PC-3 (cell line): Measurements from ENCODE around the gene RPL13A. TPM values are rescaled to one million over a fixed set of nuclear protein-coding genes. Genes with fewer than 3 reads are reported as not detected.

Experiments used
- ATAC-seq: fragments of 200-7000 bp; cut with Tn5 transposase; 2 replicates; pipeline ENCODE4 v1.9.1; 2020; ENCODE audit warnings: mild to moderate bottlenecking, moderate library complexity
- BruUV-seq: library from RNA; stranded (reverse); fragments of 400-500 nt; replicated peaks from 2 replicates; lab custom pipeline; 2021; lab: Mats Ljungman, UMichigan
- CTCF ChIA-PET: fragments of 300-600 bp; sonication (Branson Sonifier 250); formaldehyde crosslinking; loops from one replicate; lab custom pipeline; 2022; ENCODE audit warnings: antibody characterized with exemption; lab: Charles Lee
- POLR2A ChIA-PET: fragments of 300-600 bp; sonication (Branson Sonifier 250); formaldehyde crosslinking; loops from one replicate; lab custom pipeline; 2022; ENCODE audit warnings: antibody characterized with exemption; ENCODE audit not compliant: unreplicated experiment; lab: Charles Lee
- DNase-seq: peaks from one replicate; pipeline ENCODE4 v3.0.0-alpha.2; 2015
- H2AFZ ChIP-seq: fragments of 300-600 bp; sonication (generic); 2 replicates; pipeline ENCODE4 v1.6.0; 2016; ENCODE audit warnings: antibody characterized with exemption, low read length
- H3F3A ChIP-seq: fragments of 300-600 bp; sonication (generic); one replicate; pipeline ENCODE4 v1.6.0; 2017; ENCODE audit warnings: antibody characterized with exemption, low read length, control low read depth, mild to moderate bottlenecking; ENCODE audit not compliant: unreplicated experiment
- H3K27ac ChIP-seq: fragments of 300-600 bp; sonication (generic); 2 replicates; pipeline ENCODE4 v1.5.1; 2016; ENCODE audit warnings: mild to moderate bottlenecking, low read length
- H3K27me3 ChIP-seq: fragments of 300-600 bp; sonication (generic); 2 replicates; pipeline ENCODE4 v1.6.1; 2016; ENCODE audit warnings: low read length, mixed read lengths
- H3K36me3 ChIP-seq: fragments of 300-600 bp; sonication (generic); 2 replicates; pipeline ENCODE4 v1.6.1; 2016; ENCODE audit warnings: low read depth, mixed run types, low read length, mixed read lengths
- H3K4me1 ChIP-seq: fragments of 300-600 bp; sonication (generic); 2 replicates; pipeline ENCODE4 v1.5.1; 2016; ENCODE audit warnings: low read length; ENCODE audit not compliant: insufficient read depth
- H3K4me2 ChIP-seq: fragments of 300-600 bp; sonication (generic); 2 replicates; pipeline ENCODE4 v1.6.0; 2016; ENCODE audit warnings: low read length
- H3K4me3 ChIP-seq: fragments of 300-600 bp; sonication (generic); 2 replicates; pipeline ENCODE4 v1.5.1; 2016; ENCODE audit warnings: mild to moderate bottlenecking, low read length, mixed read lengths
- H3K79me2 ChIP-seq: fragments of 300-600 bp; sonication (generic); 2 replicates; pipeline ENCODE4 v1.6.1; 2017; ENCODE audit warnings: low read length, mixed read lengths
- H3K9ac ChIP-seq: fragments of 300-600 bp; sonication (generic); 2 replicates; pipeline ENCODE4 v1.6.0; 2016; ENCODE audit warnings: mild to moderate bottlenecking, low read length
- H3K9me2 ChIP-seq: fragments of 300-600 bp; sonication (generic); replicated peaks from 2 replicates; pipeline ENCODE4 v1.6.1; 2016; ENCODE audit warnings: mixed run types, low read length, mixed read lengths
- H3K9me3 ChIP-seq: fragments of 300-600 bp; sonication (generic); 2 replicates; pipeline ENCODE4 v1.6.1; 2016; ENCODE audit warnings: low read length, mixed read lengths
- H4K20me1 ChIP-seq: fragments of 300-600 bp; sonication (generic); 2 replicates; pipeline ENCODE4 v1.6.1; 2016; ENCODE audit warnings: low read length, mixed read lengths
- EZH2 ChIP-seq: fragments of 300-600 bp; sonication (generic); IDR thresholded peaks from one replicate; pipeline ENCODE4 v1.6.1; 2017; ENCODE audit warnings: antibody characterized with exemption, mild to moderate bottlenecking, low read length; ENCODE audit not compliant: unreplicated experiment
- EZH2phosphoT487 ChIP-seq: fragments of 300-600 bp; sonication (generic); IDR thresholded peaks from 2 replicates; pipeline ENCODE4 v1.6.1; 2018; ENCODE audit warnings: mild to moderate bottlenecking, antibody characterized with exemption, low read length, borderline replicate concordance
- intact Hi-C: fragments of 100-400 bp; cut with micrococcal nuclease; formaldehyde crosslinking; loops from 2 replicates; pipeline ENCODE4 v1.9.0; 2023
- total RNA-seq: library from RNA; depleted of rRNA; stranded (reverse); fragments of >200 nt; gene quantifications from 2 replicates; pipeline ENCODE4 v1.2.3, GENCODE V29; 2014
- TF ChIP-seq, protein P1 (sequence below): fragments of 300-600 bp; sonication (generic); conservative IDR thresholded peaks from 2 replicates; pipeline ENCODE4 v1.5.1; 2017; ENCODE audit warnings: antibody characterized with exemption, low read depth, mild to moderate bottlenecking, low read length

Gene RPL13A
- total RNA-seq, 1 experiment from 2014 or later: 3,023 TPM

- ATAC-seq (no peak), DNase-seq (no peak)
- Histone ChIP-seq H2AFZ (no peak overlapping the region), H3K4me1 (peaks cover 11% of the 10 kb centered on the region; the same call in 1 of the 2 replicates), H3K4me3 (no peak overlapping the region), H3F3A (no peaks in the 10 kb centered on the region), H3K27ac (no peak overlapping the region), H4K20me1 (no peaks in the 10 kb centered on the region), H3K9ac (no peak overlapping the region), H3K36me3 (no peaks in the 10 kb centered on the region), H3K79me2 (no peaks in the 10 kb centered on the region), H3K4me2 (no peak overlapping the region), H3K9me3 (no peaks in the 10 kb centered on the region), H3K9me2 (no peaks in the 10 kb centered on the region), H3K27me3 (no peaks in the 10 kb centered on the region)
- TF ChIP-seq EZH2 (no peak), EZH2phosphoT487 (no peak)
- TF ChIP-seq, protein P1, sequence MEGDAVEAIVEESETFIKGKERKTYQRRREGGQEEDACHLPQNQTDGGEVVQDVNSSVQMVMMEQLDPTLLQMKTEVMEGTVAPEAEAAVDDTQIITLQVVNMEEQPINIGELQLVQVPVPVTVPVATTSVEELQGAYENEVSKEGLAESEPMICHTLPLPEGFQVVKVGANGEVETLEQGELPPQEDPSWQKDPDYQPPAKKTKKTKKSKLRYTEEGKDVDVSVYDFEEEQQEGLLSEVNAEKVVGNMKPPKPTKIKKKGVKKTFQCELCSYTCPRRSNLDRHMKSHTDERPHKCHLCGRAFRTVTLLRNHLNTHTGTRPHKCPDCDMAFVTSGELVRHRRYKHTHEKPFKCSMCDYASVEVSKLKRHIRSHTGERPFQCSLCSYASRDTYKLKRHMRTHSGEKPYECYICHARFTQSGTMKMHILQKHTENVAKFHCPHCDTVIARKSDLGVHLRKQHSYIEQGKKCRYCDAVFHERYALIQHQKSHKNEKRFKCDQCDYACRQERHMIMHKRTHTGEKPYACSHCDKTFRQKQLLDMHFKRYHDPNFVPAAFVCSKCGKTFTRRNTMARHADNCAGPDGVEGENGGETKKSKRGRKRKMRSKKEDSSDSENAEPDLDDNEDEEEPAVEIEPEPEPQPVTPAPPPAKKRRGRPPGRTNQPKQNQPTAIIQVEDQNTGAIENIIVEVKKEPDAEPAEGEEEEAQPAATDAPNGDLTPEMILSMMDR: no peak
- CTCF ChIA-PET: no interaction called here
- POLR2A ChIA-PET: no interaction called here
- no TSS peak for BruUV-seq
- intact Hi-C loops: no loop called here
These were observed 49.6 kb downstream of the RPL13A start for GRCh38 chr19:49536921-49537462.

DNA sequence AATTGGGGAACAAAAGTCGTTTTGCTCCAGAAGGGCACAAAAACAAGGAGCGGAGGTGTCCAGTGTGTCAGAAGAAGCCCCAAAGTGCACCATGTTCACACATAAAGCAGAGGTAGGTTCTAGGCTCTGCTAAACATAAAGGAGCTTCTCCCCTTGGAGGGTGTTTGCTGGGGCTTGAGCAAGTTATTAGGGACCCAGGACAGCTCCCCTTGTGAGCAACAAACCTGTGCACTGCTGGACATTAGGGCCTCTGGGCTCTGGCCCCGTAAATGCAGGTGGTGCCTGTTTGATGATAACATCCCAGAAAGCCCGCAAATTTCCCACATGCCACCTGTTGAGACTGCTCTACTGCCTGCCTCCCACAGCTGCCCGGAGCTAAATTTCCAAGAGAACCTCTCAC, 51.2 kb downstream of the RPL13A start:
- no peak for ATAC-seq
- POLR2A ChIA-PET: no interaction called here
- TF ChIP-seq EZH2phosphoT487: no peak
- no peak for TF ChIP-seq EZH2
- TF ChIP-seq, protein P1: no peak

DNA sequence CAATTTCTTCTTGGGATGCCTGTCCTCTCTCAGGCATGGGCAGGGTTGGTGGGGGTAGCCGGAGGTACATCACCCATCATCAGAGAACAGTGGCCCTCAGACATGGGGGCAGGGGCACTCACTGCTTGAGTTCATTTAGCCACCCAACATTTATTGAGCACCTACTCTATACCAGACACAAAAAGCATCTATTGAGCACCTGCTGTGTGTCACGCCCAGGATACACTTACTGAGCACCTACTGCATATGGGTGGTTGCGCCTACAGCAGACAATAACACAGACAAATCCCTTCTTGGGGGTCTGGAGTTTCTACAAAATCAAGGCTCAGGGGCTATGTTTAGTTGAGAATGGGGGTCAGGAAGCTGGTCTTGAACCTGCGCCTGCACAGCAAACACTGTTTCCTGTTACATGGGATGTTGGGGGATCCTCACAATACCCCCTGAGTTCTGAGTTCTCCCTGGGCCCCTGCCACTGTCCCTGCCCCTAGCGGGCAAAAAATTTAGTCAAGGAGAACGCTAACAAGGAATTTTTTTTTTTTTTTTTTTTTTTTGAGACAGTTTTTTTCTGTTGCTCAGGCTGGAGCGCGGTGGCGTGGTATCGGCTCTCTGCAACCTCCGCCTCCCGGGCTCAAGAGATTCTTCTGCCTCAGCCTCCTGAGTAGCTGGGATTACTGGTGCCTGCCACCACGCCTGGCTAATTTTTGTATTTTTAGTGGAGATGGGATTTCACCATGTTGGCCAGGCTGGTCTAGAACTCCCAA, 52.0 kb downstream of the RPL13A start:
- H3K9ac ChIP-seq: no peak overlapping the region
- no peak overlapping the region for H2AFZ ChIP-seq
- ATAC-seq (no peak), DNase-seq (no peak)
- H3K4me2 ChIP-seq: no peak overlapping the region
- H3K36me3 ChIP-seq: no peaks in the 10 kb centered on the region
- H3K27me3 ChIP-seq: no peaks in the 10 kb centered on the region
- H3K4me3 ChIP-seq: no peak overlapping the region
- ChIA-PET CTCF (no interaction called here), POLR2A (interaction anchor here (0.6 kb wide), 1 partner anchor 40 kb away, joined by 3 read pairs; no protein-coding TSS in a partner anchor)
- no TSS peak for BruUV-seq
- no peaks in the 10 kb centered on the region for H4K20me1 ChIP-seq
- no peaks in the 10 kb centered on the region for H3K79me2 ChIP-seq
- intact Hi-C loops: no loop called here
- H3K9me3 ChIP-seq: no peaks in the 10 kb centered on the region
- no peaks in the 10 kb centered on the region for H3K9me2 ChIP-seq
- no peak overlapping the region for H3K27ac ChIP-seq
- peaks cover 2% of the 10 kb centered on the region; the same call in 1 of the 2 replicates for H3K4me1 ChIP-seq
- no peak for TF ChIP-seq EZH2
- TF ChIP-seq EZH2phosphoT487: no peak
- TF ChIP-seq, protein P1: no peak
- H3F3A ChIP-seq: no peaks in the 10 kb centered on the region

More for the DNA sequence above, 51.2 kb downstream of the RPL13A start:
- H2AFZ ChIP-seq: no peak overlapping the region
- no peaks in the 10 kb centered on the region for H3K9me2 ChIP-seq
- CTCF ChIA-PET: no interaction called here
- no peaks in the 10 kb centered on the region for H3K27me3 ChIP-seq
- no peak overlapping the region for H3K4me2 ChIP-seq
- no peak overlapping the region for H3K4me3 ChIP-seq
- BruUV-seq: no TSS peak
- H3F3A ChIP-seq: no peaks in the 10 kb centered on the region
- H3K4me1 ChIP-seq: peaks cover 4% of the 10 kb centered on the region; the same call in 1 of the 2 replicates
- H4K20me1 ChIP-seq: no peaks in the 10 kb centered on the region
- no peak overlapping the region for H3K9ac ChIP-seq
- intact Hi-C loops: no loop called here
- H3K27ac ChIP-seq: no peak overlapping the region
- no peak for DNase-seq
- H3K79me2 ChIP-seq: no peaks in the 10 kb centered on the region
- no peaks in the 10 kb centered on the region for H3K36me3 ChIP-seq
- H3K9me3 ChIP-seq: no peaks in the 10 kb centered on the region
